Left ventricle myocardium inferior (tissue), 1 donor: ENCODE data around the gene WWP2. TPM values are rescaled to one million over a fixed set of nuclear protein-coding genes. Genes with fewer than 3 reads are reported as not detected.

ENCODE experiments used
- DNase-seq: peaks from one replicate; pipeline ENCODE4 v3.0.0-alpha.2; 2020
- H3K27ac ChIP-seq: fragments of 200-600 bp; replicated peaks from 2 replicates; pipeline ENCODE4 v1.8.0; 2021
- H3K27me3 ChIP-seq: fragments of 200-600 bp; 2 replicates; pipeline ENCODE4 v1.8.0; 2021; ENCODE audit warnings: low read depth
- H3K36me3 ChIP-seq: fragments of 200-600 bp; 2 replicates; pipeline ENCODE4 v1.8.0; 2021
- H3K4me1 ChIP-seq: fragments of 200-600 bp; 2 replicates; pipeline ENCODE4 v1.8.0; 2021
- H3K4me3 ChIP-seq: fragments of 200-600 bp; 2 replicates; pipeline ENCODE4 v1.8.0; 2021; ENCODE audit warnings: mild to moderate bottlenecking, moderate library complexity
- H3K9me3 ChIP-seq: fragments of 200-600 bp; replicated peaks from 2 replicates; pipeline ENCODE4 v1.8.0; 2021
- CTCF ChIP-seq: fragments of 200-600 bp; IDR thresholded peaks from 2 replicates; pipeline ENCODE4 v1.8.0; 2021; ENCODE audit warnings: antibody characterized with exemption, mild to moderate bottlenecking, borderline replicate concordance
- intact Hi-C: fragments of 100-400 bp; cut with micrococcal nuclease; formaldehyde crosslinking; loops from one replicate; pipeline ENCODE4 v1.11.0; 2022
- total RNA-seq: library from RNA; stranded (reverse); fragmentation: NEBNext Ultra II Directional; extraction: Animal tissue kit (Norgen Biotek cat#: 25700); gene quantifications from one replicate; pipeline ENCODE4 v1.2.1, GENCODE V29; 2021
- donor health status: DM: no; HTN: yes; CAD: no; lungs with severe emphysema.

The WWP2 gene
- total RNA-seq, 1 donor from 2014 or later: 21.3 TPM

GRCh38 chr16:69845181-69845580 lies 83.0 kb downstream of the WWP2 start:
- H3K4me1 ChIP-seq: peaks cover 37% of the 10 kb centered on the region
- no peaks in the 10 kb centered on the region for H3K27me3 ChIP-seq
- intact Hi-C loops: no loop called here
- H3K36me3 ChIP-seq: peaks cover 10% of the 10 kb centered on the region
- H3K4me3 ChIP-seq: no peak overlapping the region
- no peak for DNase-seq
- no peaks in the 10 kb centered on the region for H3K9me3 ChIP-seq
- TF ChIP-seq CTCF: no peak
- no peak overlapping the region for H3K27ac ChIP-seq

- H3K4me3 ChIP-seq: no peak overlapping the region
- H3K27ac ChIP-seq: peak overlapping the region; percentile 93
- intact Hi-C loops: no loop called here
- no peaks in the 10 kb centered on the region for H3K27me3 ChIP-seq
- H3K36me3 ChIP-seq: no peaks in the 10 kb centered on the region
- no peaks in the 10 kb centered on the region for H3K9me3 ChIP-seq
- TF ChIP-seq CTCF: no peak
- H3K4me1 ChIP-seq: peaks cover 31% of the 10 kb centered on the region
- no peak for DNase-seq
These were observed 85.5 kb downstream of the WWP2 start for GRCh38 chr16:69847643-69848042.

- peak; percentile 19 for TF ChIP-seq CTCF
- no peaks in the 10 kb centered on the region for H3K36me3 ChIP-seq
- peaks cover 31% of the 10 kb centered on the region for H3K4me1 ChIP-seq
- H3K27me3 ChIP-seq: no peaks in the 10 kb centered on the region
- intact Hi-C loops: no loop called here
- H3K9me3 ChIP-seq: no peaks in the 10 kb centered on the region
- peak overlapping the region; percentile 93 for H3K27ac ChIP-seq
- peak; percentile 86 for DNase-seq
- H3K4me3 ChIP-seq: peak overlapping the region; percentile 49
These were observed 86.8 kb downstream of the WWP2 start for GRCh38 chr16:69848637-69849545.

- no peak for DNase-seq
- Histone ChIP-seq H3K9me3 (no peaks in the 10 kb centered on the region), H3K36me3 (no peaks in the 10 kb centered on the region), H3K27me3 (no peaks in the 10 kb centered on the region), H3K27ac (no peak overlapping the region), H3K4me1 (peaks cover 43% of the 10 kb centered on the region), H3K4me3 (no peak overlapping the region)
- no peak for TF ChIP-seq CTCF
- intact Hi-C loops: loop anchor here (10.0 kb wide), 1 partner anchor 57 kb away; no protein-coding TSS in a partner anchor
These were observed 89.5 kb downstream of the WWP2 start for GRCh38 chr16:69851491-69852240.

GRCh38 chr16:69852815-69853214 lies 90.7 kb downstream of the WWP2 start:
- intact Hi-C loops: loop anchor here (10.0 kb wide), 1 partner anchor 58 kb away; no protein-coding TSS in a partner anchor

More at GRCh38 chr16:69852815-69853214, 90.7 kb downstream of the WWP2 start:
- H3K4me3 ChIP-seq: no peak overlapping the region
- no peaks in the 10 kb centered on the region for H3K36me3 ChIP-seq
- TF ChIP-seq CTCF: no peak
- DNase-seq: no peak
- H3K9me3 ChIP-seq: no peaks in the 10 kb centered on the region
- H3K4me1 ChIP-seq: peaks cover 41% of the 10 kb centered on the region
- no peak overlapping the region for H3K27ac ChIP-seq
- H3K27me3 ChIP-seq: no peaks in the 10 kb centered on the region
